CD14-positive monocyte (primary cell): ENCODE data around the gene PLPP7. TPM values are rescaled to one million over a fixed set of nuclear protein-coding genes. Genes with fewer than 3 reads are reported as not detected.
"Not testable (repeated sequence)": the region's sequence is repeated elsewhere in the genome, so short reads cannot be mapped to it uniquely, and the experiment has no call there.

Source experiments
- DNase-seq, 3 donors: peaks; one replicate each; pipeline ENCODE4 v3.0.0-alpha.2; 2011 to 2022
- H2AFZ ChIP-seq: 2 replicates; pipeline ENCODE4 v1.6.0; 2012; ENCODE audit warnings: mild to moderate bottlenecking, low read depth, low read length, inconsistent platforms; ENCODE audit not compliant: insufficient read depth, poor library complexity, severe bottlenecking
- H3K27ac ChIP-seq, 2 donors: 1 replicate in 1 of 2; 2 replicates in 1 of 2; pipeline ENCODE4 v1.5.1; 2012 to 2013; ENCODE audit warnings: low read length in 2 of 2, control low read depth in 1 of 2, inconsistent platforms in 1 of 2, low read depth in 1 of 2, mild to moderate bottlenecking in 1 of 2
- H3K27me3 ChIP-seq, 2 donors: one replicate each; pipeline versions ENCODE4 v1.6.0 to v1.6.1; 2011 to 2013; ENCODE audit warnings: low read length in 2 of 2; ENCODE audit not compliant: control insufficient read depth in 2 of 2, insufficient read depth in 2 of 2
- H3K36me3 ChIP-seq, 2 donors: replicated peaks in 1 of 2; 1 replicate in 1 of 2; 2 replicates in 1 of 2; pipeline versions ENCODE4 v1.5.1 to v1.6.1; 2012 to 2013; ENCODE audit warnings: low read length in 2 of 2, control low read depth in 1 of 2, inconsistent platforms in 1 of 2, mild to moderate bottlenecking in 1 of 2; ENCODE audit not compliant: insufficient read depth in 2 of 2, control insufficient read depth in 1 of 2
- H3K4me1 ChIP-seq, 2 donors: 1 replicate in 1 of 2; 2 replicates in 1 of 2; pipeline versions ENCODE4 v1.5.1 to v1.6.1; 2012 to 2013; ENCODE audit warnings: low read length in 2 of 2, control low read depth in 1 of 2, inconsistent platforms in 1 of 2, mild to moderate bottlenecking in 1 of 2, moderate library complexity in 1 of 2; ENCODE audit not compliant: insufficient read depth in 2 of 2, control insufficient read depth in 1 of 2
- H3K4me2 ChIP-seq: replicated peaks from 2 replicates; pipeline ENCODE3; 2012; ENCODE audit warnings: low read length, moderate library complexity, mild to moderate bottlenecking; ENCODE audit not compliant: poor library complexity, severe bottlenecking; ENCODE audit errors: extremely low read depth
- H3K4me3 ChIP-seq, 3 experiments: fragments of 200-600 bp in 1 of 3; sonication (generic) in 1 of 3; replicated peaks in 1 of 3; 1 replicate in 2 of 3; 2 replicates in 1 of 3; pipeline ENCODE4 v1.5.1; 2011 to 2013; ENCODE audit warnings: low read length in 3 of 3, mild to moderate bottlenecking in 3 of 3, control low read depth in 2 of 3, low read depth in 2 of 3, inconsistent platforms in 1 of 3, moderate library complexity in 1 of 3
- H3K79me2 ChIP-seq: 2 replicates; pipeline ENCODE4 v1.6.0; 2012; ENCODE audit warnings: mild to moderate bottlenecking, control low read depth, inconsistent platforms, low read length, moderate library complexity; ENCODE audit not compliant: insufficient read depth
- H3K9ac ChIP-seq: 2 replicates; pipeline ENCODE4 v1.6.0; 2017; ENCODE audit warnings: low read length, mild to moderate bottlenecking; ENCODE audit not compliant: insufficient read depth, poor library complexity, severe bottlenecking
- H3K9me3 ChIP-seq, 2 donors: replicated peaks in 1 of 2; 1 replicate in 1 of 2; 2 replicates in 1 of 2; pipeline versions ENCODE4 v1.5.1 to v1.6.1; 2012 to 2013; ENCODE audit warnings: low read length in 2 of 2, control low read depth in 1 of 2; ENCODE audit not compliant: control insufficient read depth in 1 of 2, insufficient read depth in 1 of 2
- H4K20me1 ChIP-seq: 2 replicates; pipeline ENCODE4 v1.6.0; 2012; ENCODE audit warnings: mild to moderate bottlenecking, low read length, control low read depth, moderate library complexity; ENCODE audit not compliant: insufficient read depth
- H3K27ac Mint-ChIP-seq, 7 donors: one replicate each; pipeline ENCODE4 v1.8.0; 2020; ENCODE audit warnings: mild to moderate bottlenecking in 7 of 7, mixed read lengths in 7 of 7, moderate library complexity in 6 of 7, inconsistent platforms in 2 of 7
- H3K27me3 Mint-ChIP-seq, 3 donors: one replicate each; pipeline ENCODE4 v1.8.0; 2021 to 2022; ENCODE audit warnings: low read depth in 3 of 3, mild to moderate bottlenecking in 3 of 3, mixed read lengths in 3 of 3, moderate library complexity in 3 of 3, inconsistent platforms in 1 of 3
- H3K36me3 Mint-ChIP-seq, 2 donors: one replicate each; pipeline ENCODE4 v1.8.0; 2020; ENCODE audit warnings: mixed read lengths in 2 of 2, inconsistent platforms in 1 of 2, mild to moderate bottlenecking in 1 of 2
- H3K4me1 Mint-ChIP-seq: one replicate; pipeline ENCODE4 v1.8.0; 2020; ENCODE audit warnings: mild to moderate bottlenecking, mixed read lengths
- H3K4me3 Mint-ChIP-seq, 2 donors: one replicate each; pipeline ENCODE4 v1.8.0; 2020; ENCODE audit warnings: mild to moderate bottlenecking in 2 of 2, mixed read lengths in 2 of 2, moderate library complexity in 1 of 2
- H3K9me3 Mint-ChIP-seq, 7 donors: one replicate each; pipeline ENCODE4 v1.8.0; 2020 to 2022; ENCODE audit warnings: mixed read lengths in 7 of 7, mild to moderate bottlenecking in 6 of 7, moderate library complexity in 6 of 7, inconsistent platforms in 2 of 7
- CTCF ChIP-seq: fragments of 200-600 bp; IDR thresholded peaks from one replicate; pipeline ENCODE4 v1.8.0; 2022; ENCODE audit warnings: antibody characterized with exemption, mild to moderate bottlenecking
- WGBS: methylation state at CpG from one replicate; pipeline ENCODE4 v1.1.5; 2013; ENCODE audit warnings: missing lambda C conversion rate; ENCODE audit not compliant: insufficient coverage; 5-methylcytosine and 5-hydroxymethylcytosine counted together
- intact Hi-C, 2 donors: fragments of 100-400 bp; cut with micrococcal nuclease; formaldehyde crosslinking; loops; one replicate each; pipeline versions ENCODE4 v1.15.0 to v1.15.1; 2023
- polyA plus RNA-seq, 3 donors: library from polyadenylated mRNA; depleted of rRNA in 1 of 3; unstranded in 2 of 3; stranded (reverse) in 1 of 3; fragments of 300-500 nt in 2 of 3; fragments of >200 nt in 1 of 3; fragmentation: Illumina TruSeq in 2 of 3; gene quantifications; 1 replicate in 2 of 3; 2 replicates in 1 of 3; pipeline ENCODE4 v1.2.3, GENCODE V29; 2012 to 2021

Gene PLPP7
- polyA plus RNA-seq, 3 donors: 1.1 to 3.1 (median 1.5) TPM

GRCh38 chr9:131330814-131331600, 41.5 kb downstream of the PLPP7 start:
- H3K27ac ChIP-seq: no peak overlapping the region
- intact Hi-C loops: no loop called here

GRCh38 chr9:131331996-131332395, 42.5 kb downstream of the PLPP7 start:
- not testable (repeated sequence) for H2AFZ ChIP-seq

More at GRCh38 chr9:131330814-131331600, 41.5 kb downstream of the PLPP7 start:
- Histone ChIP-seq H3K4me2 (no peak overlapping the region), H3K9me3 (no peaks in the 10 kb centered on the region), H3K4me3 (no peak overlapping the region), H4K20me1 (no peaks in the 10 kb centered on the region), H2AFZ (no peak overlapping the region), H3K4me1 (no peaks in the 10 kb centered on the region), H3K27me3 (no peaks in the 10 kb centered on the region), H3K36me3 (no peaks in the 10 kb centered on the region), H3K79me2 (no peaks in the 10 kb centered on the region), H3K9ac (no peak overlapping the region)
- WGBS: 46% methylated on average over 9 of the region's 18 CpGs
- Mint-ChIP-seq H3K27me3 (peaks cover 2 to 7% (median 3%) of the 10 kb centered on the region in 3 donors), H3K4me3 (no peak overlapping the region), H3K36me3 (no peaks in the 10 kb centered on the region), H3K4me1 (peaks cover under 1% of the 10 kb centered on the region), H3K27ac (no peak overlapping the region), H3K9me3 (peaks cover 0 to 7% (median 0%) of the 10 kb centered on the region in 7 donors)
- DNase-seq: no peak
- TF ChIP-seq CTCF: no peak

More at GRCh38 chr9:131331996-131332395, 42.5 kb downstream of the PLPP7 start:
- WGBS: no CpG with 5 or more reads among the region's 2 CpGs
- H3K4me2 ChIP-seq, H3K9me3 ChIP-seq, H3K4me1 Mint-ChIP-seq, H3K36me3 ChIP-seq, H3K4me3 ChIP-seq, H3K27ac ChIP-seq, H3K36me3 Mint-ChIP-seq, intact Hi-C loops, H3K79me2 ChIP-seq, H3K4me1 ChIP-seq, H3K9ac ChIP-seq, H3K9me3 Mint-ChIP-seq, DNase-seq, H3K27ac Mint-ChIP-seq, H3K4me3 Mint-ChIP-seq, H4K20me1 ChIP-seq, H3K27me3 Mint-ChIP-seq, H3K27me3 ChIP-seq: not testable (repeated sequence)
